ENCODE measurements around the gene DENND1A.

The DENND1A gene

GRCh38 chr9:123863164-123863855, 66.6 kb downstream of the DENND1A start:
- no peak for DNase-seq

- DNase-seq, result no peak
These were observed 68.2 kb downstream of the DENND1A start for GRCh38 chr9:123861756-123862120.

GRCh38 chr9:123861086-123861755, 68.7 kb downstream of the DENND1A start:
- DNase-seq, result peak in 1 of 14 donors; percentile 32

- DNase-seq, result no peak
These were observed 69.3 kb downstream of the DENND1A start for GRCh38 chr9:123860603-123861002.

GRCh38 chr9:123852403-123852802, 77.5 kb downstream of the DENND1A start:
- DNase-seq, result no peak

GRCh38 chr9:123851851-123852250, 78.1 kb downstream of the DENND1A start:
- DNase-seq, result no peak

- DNase-seq, result no peak
These were observed 81.4 kb downstream of the DENND1A start for GRCh38 chr9:123848447-123849085.

- DNase-seq, result no peak
These were observed 83.0 kb downstream of the DENND1A start for GRCh38 chr9:123846966-123847365.

- DNase-seq, result no peak
These were observed 86.2 kb downstream of the DENND1A start for GRCh38 chr9:123843703-123844102.

- DNase-seq, result no peak
These were observed 94.1 kb downstream of the DENND1A start for GRCh38 chr9:123835821-123836220.

GRCh38 chr9:123834889-123835562, 94.9 kb downstream of the DENND1A start:
- DNase-seq, result no peak

GRCh38 chr9:123834218-123834888, 95.6 kb downstream of the DENND1A start:
- DNase-seq, result no peak

- DNase-seq, result no peak
These were observed 96.9 kb downstream of the DENND1A start for GRCh38 chr9:123832858-123833650.

- DNase-seq, result no peak
These were observed 97.8 kb downstream of the DENND1A start for GRCh38 chr9:123832176-123832575.

GRCh38 chr9:123828449-123828848, 101.5 kb downstream of the DENND1A start:
- DNase-seq, result no peak

GRCh38 chr9:123825342-123826060, 104.4 kb downstream of the DENND1A start:
- DNase-seq, result no peak

- no peak for DNase-seq
These were observed 106.6 kb downstream of the DENND1A start for GRCh38 chr9:123823194-123823947.

- DNase-seq, result no peak
These were observed 108.3 kb downstream of the DENND1A start for GRCh38 chr9:123821619-123822018.

- no peak for DNase-seq
These were observed 109.8 kb downstream of the DENND1A start for GRCh38 chr9:123820139-123820538.

GRCh38 chr9:123816817-123817472, 113.0 kb downstream of the DENND1A start:
- DNase-seq, result no peak

All from C1 segment of cervical spinal cord (tissue), 14 donors.